B cell (primary cell): ENCODE results near the gene ZNF714. TPM values are rescaled to one million over a fixed set of nuclear protein-coding genes. Genes with fewer than 3 reads are reported as not detected.

Experiments used
- ATAC-seq: fragments of 200-7000 bp; cut with Tn5 transposase; one replicate; pipeline ENCODE4 v1.10.0; 2021; ENCODE audit warnings: low read depth, mild to moderate bottlenecking, moderate number of reproducible peaks, moderate library complexity
- CTCF ChIA-PET: fragments of 350-600 bp; sonication (Branson Sonifier 250); formaldehyde crosslinking; loops from one replicate; lab custom pipeline; 2021; ENCODE audit warnings: antibody characterized with exemption, inconsistent platforms; lab: Charles Lee
- POLR2A ChIA-PET: fragments of 350-600 bp; sonication (Branson Sonifier 250); formaldehyde crosslinking; loops from one replicate; lab custom pipeline; 2021; ENCODE audit warnings: antibody characterized with exemption; lab: Charles Lee
- DNase-seq: peaks from one replicate; pipeline ENCODE4 v3.0.0; 2013
- H2AFZ ChIP-seq: 2 replicates; pipeline ENCODE4 v1.6.1; 2012; ENCODE audit warnings: mild to moderate bottlenecking, low read depth, low read length; ENCODE audit not compliant: insufficient read depth, poor library complexity, severe bottlenecking
- H3K27ac ChIP-seq, 2 donors: 1 replicate in 1 of 2; 2 replicates in 1 of 2; pipeline ENCODE4 v1.5.1; 2012 to 2013; ENCODE audit warnings: low read length in 2 of 2, mild to moderate bottlenecking in 2 of 2, moderate library complexity in 1 of 2
- H3K27me3 ChIP-seq, 4 experiments: fragments of 200-600 bp in 1 of 4; sonication (generic) in 1 of 4; replicated peaks in 1 of 4; 1 replicate in 2 of 4; 2 replicates in 2 of 4; pipeline versions ENCODE4 v1.6.1 to v1.7.0; 2013 to 2016; ENCODE audit warnings: low read length in 3 of 4, mild to moderate bottlenecking in 2 of 4, mixed read lengths in 1 of 4, moderate library complexity in 1 of 4; ENCODE audit not compliant: insufficient read depth in 4 of 4, control insufficient read depth in 3 of 4; ENCODE audit errors: control extremely low read depth in 1 of 4
- H3K36me3 ChIP-seq, 2 experiments: replicated peaks in 1 of 2; 1 replicate in 1 of 2; 2 replicates in 1 of 2; pipeline versions ENCODE4 v1.6.1 to v1.7.1; 2013; ENCODE audit warnings: low read length in 1 of 2; ENCODE audit not compliant: insufficient read depth in 2 of 2, control insufficient read depth in 1 of 2; ENCODE audit errors: control extremely low read depth in 1 of 2, extremely low read depth in 1 of 2
- H3K4me1 ChIP-seq, 2 donors: fragments of 200-600 bp in 1 of 2; sonication (generic) in 1 of 2; 1 replicate in 1 of 2; 2 replicates in 1 of 2; pipeline versions ENCODE4 v1.5.1 to v1.6.1; 2013 to 2017; ENCODE audit warnings: low read length in 2 of 2; ENCODE audit not compliant: control insufficient read depth in 2 of 2, insufficient read depth in 2 of 2
- H3K4me2 ChIP-seq: replicated peaks from 2 replicates; pipeline ENCODE3; 2012; ENCODE audit warnings: mild to moderate bottlenecking, low read depth, low read length; ENCODE audit not compliant: poor library complexity, severe bottlenecking
- H3K4me3 ChIP-seq, 5 experiments: fragments of 200-600 bp in 1 of 5; sonication (generic) in 1 of 5; 1 replicate in 3 of 5; 2 replicates in 2 of 5; pipeline versions ENCODE4 v1.5.1 to v1.7.0; 2011 to 2016; ENCODE audit warnings: low read length in 4 of 5, mild to moderate bottlenecking in 4 of 5, low read depth in 2 of 5, control low read depth in 1 of 5, moderate library complexity in 1 of 5; ENCODE audit not compliant: insufficient read depth in 1 of 5; ENCODE audit errors: control extremely low read depth in 1 of 5, extremely low read depth in 1 of 5
- H3K79me2 ChIP-seq: fragments of 200-600 bp; sonication (generic); one replicate; pipeline ENCODE4 v1.6.0; 2016; ENCODE audit warnings: low read length; ENCODE audit not compliant: control insufficient read depth, insufficient read depth
- H3K9ac ChIP-seq: fragments of 200-600 bp; sonication (generic); 2 replicates; pipeline ENCODE4 v1.6.1; 2017; ENCODE audit warnings: mild to moderate bottlenecking, low read length, moderate library complexity
- H3K9me3 ChIP-seq, 3 donors: one replicate each; pipeline versions ENCODE4 v1.6.1 to v1.7.1; 2013; ENCODE audit warnings: low read length in 2 of 3; ENCODE audit not compliant: control insufficient read depth in 2 of 3, insufficient read depth in 1 of 3; ENCODE audit errors: control extremely low read depth in 1 of 3
- H4K20me1 ChIP-seq: 2 replicates; pipeline ENCODE4 v1.6.0; 2012; ENCODE audit warnings: mild to moderate bottlenecking, low read length; ENCODE audit not compliant: insufficient read depth, control insufficient read depth, poor library complexity, severe bottlenecking
- H3K27ac Mint-ChIP-seq: one replicate; pipeline ENCODE4 v1.8.0; 2021; ENCODE audit warnings: mixed read lengths
- H3K27me3 Mint-ChIP-seq: one replicate; pipeline ENCODE4 v1.8.0; 2021; ENCODE audit warnings: mixed read lengths
- H3K4me1 Mint-ChIP-seq: one replicate; pipeline ENCODE4 v1.8.0; 2021; ENCODE audit warnings: mixed read lengths
- H3K4me3 Mint-ChIP-seq: one replicate; pipeline ENCODE4 v1.8.0; 2021; ENCODE audit warnings: mixed read lengths
- H3K9me3 Mint-ChIP-seq: one replicate; pipeline ENCODE4 v1.8.0; 2022; ENCODE audit warnings: mixed read lengths; ENCODE audit not compliant: insufficient read depth
- CTCF ChIP-seq: fragments of 200-600 bp; IDR thresholded peaks from one replicate; pipeline ENCODE4 v1.8.0; 2022; ENCODE audit warnings: antibody characterized with exemption, mild to moderate bottlenecking
- EZH2 ChIP-seq: IDR thresholded peaks from 2 replicates; pipeline ENCODE4 v1.6.1; 2012; ENCODE audit warnings: borderline replicate concordance, low read depth, mild to moderate bottlenecking, moderate library complexity, low read length; ENCODE audit not compliant: insufficient read depth, poor library complexity, severe bottlenecking
- WGBS: methylation state at CpG from one replicate; pipeline ENCODE4 v1.1.5; 2013; ENCODE audit warnings: missing lambda C conversion rate; ENCODE audit not compliant: insufficient coverage; 5-methylcytosine and 5-hydroxymethylcytosine counted together
- intact Hi-C: fragments of 100-400 bp; cut with micrococcal nuclease; formaldehyde crosslinking; loops from one replicate; pipeline ENCODE4 v1.10.0; 2022
- polyA plus RNA-seq: library from polyadenylated mRNA; depleted of rRNA; stranded (reverse); fragments of >200 nt; gene quantifications from 2 replicates; pipeline ENCODE4 v1.2.3, GENCODE V29; 2012
- total RNA-seq, 2 donors: library from RNA; stranded (reverse); fragments of 120-200 nt in 1 of 2; gene quantifications; 1 replicate in 1 of 2; 2 replicates in 1 of 2; pipeline versions ENCODE4 v1.2.3 to v1.2.4, GENCODE V29; 2013 to 2022

Gene ZNF714
- total and polyA plus RNA-seq, 2 donors (not counting 1 experiment from before 2014, with no cell fraction given), result 4.4 to 10.7 TPM

- H3K4me3 Mint-ChIP-seq, result no peak overlapping the region
- no peaks in the 10 kb centered on the region for H3K27me3 Mint-ChIP-seq
- TF ChIP-seq CTCF (no peak), EZH2 (no peak)
- Histone ChIP-seq H3K9ac (no peak overlapping the region), H3K4me3 (no peak overlapping the region), H3K4me1 (no peaks in the 10 kb centered on the region), H3K9me3 (peaks cover 5 to 20% (median 11%) of the 10 kb centered on the region in 3 donors), H3K4me2 (no peak overlapping the region), H3K36me3 (peaks cover 2 to 10% of the 10 kb centered on the region in 2 experiments), H3K27me3 (no peaks in the 10 kb centered on the region), H4K20me1 (no peaks in the 10 kb centered on the region), H2AFZ (no peak overlapping the region), H3K27ac (no peak overlapping the region), H3K79me2 (peaks cover 2% of the 10 kb centered on the region)
- no peaks in the 10 kb centered on the region for H3K4me1 Mint-ChIP-seq
- intact Hi-C loops, result no loop called here
- H3K27ac Mint-ChIP-seq, result no peak overlapping the region
- no peak for ATAC-seq
- POLR2A ChIA-PET, result no interaction called here
- CTCF ChIA-PET, result no interaction called here
- WGBS, result no CpG with 5 or more reads among the region's 2 CpGs
- H3K9me3 Mint-ChIP-seq, result peaks cover 13% of the 10 kb centered on the region
- DNase-seq, result no peak
Observed at GRCh38 chr19:21117041-21117907, 35.3 kb downstream of the ZNF714 start.

- no peak overlapping the region for H2AFZ ChIP-seq
- no peak overlapping the region for H3K4me2 ChIP-seq
- H3K9ac ChIP-seq, result no peak overlapping the region
- TF ChIP-seq EZH2 (no peak), CTCF (no peak)
- no peaks in the 10 kb centered on the region for H4K20me1 ChIP-seq
- H3K27me3 ChIP-seq, result no peaks in the 10 kb centered on the region
- H3K79me2 ChIP-seq, result no peaks in the 10 kb centered on the region
- H3K4me3 Mint-ChIP-seq, result no peak overlapping the region
- intact Hi-C loops, result no loop called here
- no peak overlapping the region for H3K27ac ChIP-seq
- H3K27ac Mint-ChIP-seq, result no peak overlapping the region
- no peaks in the 10 kb centered on the region for H3K36me3 ChIP-seq
- H3K27me3 Mint-ChIP-seq, result no peaks in the 10 kb centered on the region
- H3K4me3 ChIP-seq, result no peak overlapping the region
- no peaks in the 10 kb centered on the region for H3K4me1 Mint-ChIP-seq
- no peak for ATAC-seq
- POLR2A ChIA-PET, result no interaction called here
- H3K9me3 ChIP-seq, result peaks cover 0 to 3% (median 0%) of the 10 kb centered on the region in 3 donors
- H3K9me3 Mint-ChIP-seq, result peaks cover 4% of the 10 kb centered on the region
- no peaks in the 10 kb centered on the region for H3K4me1 ChIP-seq
- DNase-seq, result no peak
- CTCF ChIA-PET, result no interaction called here
Observed at GRCh38 chr19:21126078-21126477, 44.1 kb downstream of the ZNF714 start.
